TTC549 (cell line): Measurements from ENCODE around the gene PSD4.

Experiments used
- FAIRE-seq: peaks from 2 replicates; lab custom pipeline; 2012; peaks lifted over from hg19 to GRCh38; lab: Jason Lieb, UNC

PSD4 gene

DNA sequence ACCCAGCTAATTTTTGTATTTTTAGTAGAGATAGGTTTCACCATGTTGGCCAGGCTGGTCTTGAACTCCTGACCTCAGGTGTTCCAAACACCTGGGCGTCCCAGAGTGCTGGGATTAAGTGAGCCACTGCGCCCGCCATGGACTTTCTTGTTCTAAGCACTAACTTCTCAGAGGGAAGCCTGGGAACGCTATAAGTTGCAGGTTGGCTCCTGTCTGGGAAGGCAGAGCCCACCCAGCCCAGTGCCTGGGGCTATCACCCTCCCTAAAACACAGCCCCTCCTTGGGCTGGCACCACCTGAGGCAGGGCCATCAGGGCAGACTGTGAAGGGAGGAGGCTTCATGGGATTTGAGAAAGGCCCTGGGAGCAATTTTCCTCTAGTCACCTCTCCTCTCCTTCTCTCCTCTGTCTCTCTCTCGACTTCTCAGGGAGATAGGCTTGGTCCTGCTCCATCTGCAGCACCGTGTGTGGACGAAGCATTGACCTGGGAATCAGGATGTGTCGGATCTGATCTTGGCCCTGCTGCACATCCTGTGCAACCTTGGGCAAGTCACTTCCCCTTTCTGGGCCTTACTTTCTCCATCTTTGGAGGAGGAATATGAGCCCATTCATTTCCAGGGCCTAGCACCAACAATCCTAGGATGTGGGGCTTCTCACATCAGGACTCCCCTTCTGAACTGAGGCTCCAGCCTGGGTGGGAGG is 10.9 kb downstream of the PSD4 start:
- FAIRE-seq = no peak

DNA sequence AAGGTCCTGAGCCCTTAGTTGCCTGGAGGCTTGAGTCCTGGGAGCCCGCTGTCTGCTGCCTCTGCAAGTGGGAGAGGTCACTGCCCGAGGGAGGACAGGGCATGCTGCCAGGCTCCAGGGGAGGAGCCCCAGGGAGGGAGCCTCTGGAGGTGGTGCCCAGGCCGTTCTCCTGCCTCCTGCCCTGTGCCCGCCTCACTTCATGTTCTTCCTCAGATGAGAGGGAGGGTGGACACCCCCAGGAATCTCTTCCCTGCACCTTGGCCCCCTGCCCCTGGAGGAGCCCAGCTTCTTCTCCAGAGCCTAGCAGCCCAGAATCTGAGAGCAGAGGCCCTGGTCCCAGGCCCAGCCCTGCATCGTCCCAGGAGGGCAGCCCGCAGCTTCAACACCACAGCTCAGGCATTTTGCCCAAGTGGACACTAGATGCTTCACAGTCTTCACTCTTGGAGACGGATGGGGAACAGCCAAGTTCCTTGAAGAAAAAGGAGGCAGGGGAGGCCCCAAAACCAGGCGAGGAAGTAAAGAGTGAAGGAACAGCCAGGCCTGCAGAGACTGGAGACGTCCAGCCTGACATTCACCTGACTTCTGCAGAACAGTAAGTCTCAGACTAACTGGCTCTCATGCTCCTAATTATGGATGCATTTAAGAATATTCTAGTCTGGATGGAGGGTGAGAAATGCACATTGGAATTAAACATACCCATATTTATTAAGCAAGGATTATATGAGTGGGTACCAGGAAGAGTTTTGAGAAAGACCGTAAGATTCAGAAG is 12.1 kb downstream of the PSD4 start:
- FAIRE-seq = no peak

DNA sequence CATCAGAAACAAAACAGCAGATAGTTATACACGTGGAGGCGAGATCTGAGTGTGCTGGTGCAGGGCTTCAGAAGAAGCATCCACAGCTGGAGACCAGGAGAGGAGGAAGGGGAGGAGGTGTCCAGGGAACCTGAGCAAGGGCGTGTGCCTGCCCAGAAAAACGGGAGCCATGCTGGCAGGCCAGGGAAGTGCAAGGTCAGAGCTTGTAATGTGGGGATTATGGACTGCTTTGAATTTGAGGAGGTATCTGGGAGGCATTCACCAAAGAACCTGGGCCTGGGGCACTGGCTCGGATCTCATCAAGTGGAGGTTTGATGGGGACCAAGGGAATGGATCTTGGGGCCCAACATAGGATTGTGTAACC is 12.6 kb downstream of the PSD4 start:
- no peak for FAIRE-seq

DNA sequence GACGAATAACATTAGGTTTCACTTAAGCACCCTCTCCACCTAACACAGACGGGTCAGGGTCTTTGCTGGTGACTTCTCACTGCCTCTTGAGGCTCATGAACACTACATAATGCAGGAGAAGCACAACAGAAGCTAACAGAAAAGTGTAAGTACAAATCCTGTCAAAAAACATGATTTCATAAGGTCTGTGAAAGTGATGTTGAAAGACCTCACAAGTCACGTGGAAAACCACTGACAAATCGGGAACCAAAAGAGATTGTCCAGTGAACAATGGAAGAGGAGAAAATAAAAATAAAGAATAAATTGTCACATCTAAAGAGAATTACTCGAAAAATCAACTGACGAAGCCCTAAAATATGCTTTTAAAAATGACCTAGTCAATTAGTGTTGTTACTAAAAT is 14.0 kb downstream of the PSD4 start:
- no peak for FAIRE-seq

- no peak for FAIRE-seq
Measured at GRCh38 chr2:113190871-113191270, 17.1 kb downstream of the PSD4 start.

DNA sequence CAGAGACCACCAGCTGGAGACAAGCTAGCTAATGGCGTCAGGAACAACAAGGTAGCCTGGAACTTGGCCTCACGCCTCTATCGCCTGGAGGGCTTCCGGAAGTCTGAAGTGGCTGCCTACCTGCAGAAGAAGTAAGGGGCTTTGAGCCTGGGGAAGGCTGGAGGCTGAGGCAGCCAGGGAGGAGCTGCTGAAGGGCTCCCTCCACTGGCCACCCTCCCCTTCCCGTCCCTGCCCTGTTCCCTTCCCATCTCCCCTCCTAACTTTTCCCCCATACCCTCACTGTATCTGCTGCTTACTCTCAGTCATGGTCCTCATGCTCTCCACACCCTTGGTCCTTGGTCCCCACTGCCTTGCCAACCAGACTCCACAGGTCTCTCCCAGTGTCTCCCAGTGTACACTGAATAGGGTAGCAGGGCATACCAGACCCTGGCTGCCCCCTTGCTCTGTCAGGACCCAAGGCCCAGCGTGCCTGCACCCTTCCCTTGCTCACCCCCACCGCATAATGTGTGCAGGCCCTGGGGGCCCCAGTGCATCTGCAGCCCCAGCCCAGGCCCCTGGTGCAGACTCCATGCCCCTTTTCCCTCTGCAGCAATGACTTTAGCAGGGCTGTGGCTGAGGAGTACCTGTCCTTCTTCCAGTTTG is 18.8 kb downstream of the PSD4 start:
- FAIRE-seq = no peak

DNA sequence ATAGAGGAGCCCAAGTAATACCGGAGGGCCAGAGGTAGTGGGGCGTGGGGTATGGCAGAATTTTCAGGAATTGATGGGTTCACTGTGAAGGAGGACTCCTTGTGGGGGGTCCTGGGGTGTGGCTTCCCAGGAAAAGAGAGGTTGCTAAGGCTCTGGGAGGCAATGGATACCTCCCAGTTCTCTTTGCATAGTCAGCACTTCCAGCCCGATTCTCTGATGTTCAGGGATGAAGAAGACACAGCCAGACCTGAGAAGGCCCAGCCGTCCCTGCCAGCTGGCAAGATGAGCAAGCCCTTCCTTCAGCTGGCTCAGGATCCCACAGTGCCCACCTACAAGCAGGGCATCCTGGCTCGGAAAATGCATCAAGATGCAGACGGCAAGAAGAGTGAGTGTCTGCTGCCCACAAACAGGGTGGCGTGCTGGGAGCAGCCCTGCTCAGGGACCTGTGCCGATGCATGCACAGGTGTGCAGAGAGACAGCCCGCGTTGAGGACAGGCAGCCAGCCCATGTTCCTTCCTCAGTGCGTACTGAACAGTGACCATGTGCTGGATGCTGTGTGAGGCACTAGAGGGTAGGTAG is 22.2 kb downstream of the PSD4 start:
- no peak for FAIRE-seq

GRCh38 chr2:113196839-113197238 is 23.1 kb downstream of the PSD4 start:
- FAIRE-seq = no peak

DNA sequence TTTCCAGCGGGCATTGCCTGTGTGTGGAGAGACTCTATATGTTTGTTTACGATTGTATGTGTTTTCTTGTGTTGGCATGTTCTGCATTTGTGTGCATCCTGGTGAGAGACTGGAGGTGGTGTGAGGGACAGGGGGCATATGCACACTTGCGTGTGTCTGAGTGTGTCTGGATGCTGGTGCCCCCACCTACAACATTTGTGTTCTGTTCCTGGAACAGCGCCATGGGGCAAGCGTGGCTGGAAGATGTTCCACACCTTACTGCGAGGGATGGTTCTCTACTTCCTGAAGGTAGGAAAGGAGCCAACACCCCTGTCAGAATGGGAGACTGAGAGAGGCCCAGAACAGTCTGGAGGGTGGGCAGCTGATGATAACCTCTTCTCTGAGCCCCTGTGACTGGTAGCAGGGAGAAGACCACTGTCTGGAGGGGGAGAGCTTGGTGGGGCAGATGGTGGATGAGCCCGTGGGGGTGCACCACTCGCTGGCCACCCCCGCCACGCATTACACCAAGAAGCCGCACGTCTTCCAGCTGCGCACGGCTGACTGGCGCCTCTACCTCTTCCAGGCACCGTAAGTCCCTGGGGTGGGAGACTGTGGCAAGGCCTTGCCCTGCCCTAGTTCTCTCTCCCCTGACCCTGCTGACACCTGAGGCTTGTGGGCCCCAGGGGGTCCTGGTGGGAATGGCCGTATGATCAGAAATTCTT is 23.7 kb downstream of the PSD4 start:
- FAIRE-seq = no peak

- no peak for FAIRE-seq
Measured at GRCh38 chr2:113198048-113198789, 24.4 kb downstream of the PSD4 start.

DNA sequence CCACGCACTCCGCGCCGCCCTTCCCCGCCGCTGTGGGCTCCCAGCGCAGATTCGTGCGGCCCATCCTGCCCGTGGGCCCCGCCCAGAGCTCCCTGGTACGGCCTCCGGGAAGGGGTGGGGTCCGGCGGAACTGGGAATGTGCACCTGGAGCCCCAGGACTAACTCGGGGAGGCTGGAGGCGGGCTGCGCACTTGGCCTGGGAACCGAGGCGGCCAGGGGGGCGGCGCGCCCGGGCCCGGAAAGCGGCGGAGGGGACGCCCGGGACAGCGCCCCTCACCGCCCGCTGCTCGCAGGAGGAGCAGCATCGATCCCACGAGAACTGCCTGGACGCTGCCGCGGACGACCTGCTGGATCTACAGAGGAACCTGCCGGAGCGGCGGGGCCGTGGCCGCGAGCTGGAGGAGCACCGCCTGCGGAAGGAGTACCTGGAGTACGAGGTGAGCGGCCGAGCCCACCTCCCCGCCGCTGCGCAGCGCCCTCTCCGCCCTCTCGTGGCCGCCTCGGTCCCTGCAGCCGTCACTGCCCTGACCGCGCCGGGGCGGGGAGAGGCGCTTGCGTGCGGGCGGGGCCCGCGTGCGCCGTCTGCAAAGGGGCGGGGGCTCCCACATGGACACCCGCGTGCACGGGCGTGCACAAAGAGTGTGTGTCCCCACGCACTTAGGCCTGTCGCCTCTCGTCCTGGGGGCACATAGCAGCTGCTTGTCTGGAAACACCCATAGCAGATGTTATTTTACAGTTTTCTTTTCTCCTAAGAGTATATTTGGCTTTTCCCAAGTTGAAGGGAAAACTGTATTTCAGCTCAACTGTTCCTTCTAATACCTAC is 25.2 kb downstream of the PSD4 start:
- no peak for FAIRE-seq

DNA sequence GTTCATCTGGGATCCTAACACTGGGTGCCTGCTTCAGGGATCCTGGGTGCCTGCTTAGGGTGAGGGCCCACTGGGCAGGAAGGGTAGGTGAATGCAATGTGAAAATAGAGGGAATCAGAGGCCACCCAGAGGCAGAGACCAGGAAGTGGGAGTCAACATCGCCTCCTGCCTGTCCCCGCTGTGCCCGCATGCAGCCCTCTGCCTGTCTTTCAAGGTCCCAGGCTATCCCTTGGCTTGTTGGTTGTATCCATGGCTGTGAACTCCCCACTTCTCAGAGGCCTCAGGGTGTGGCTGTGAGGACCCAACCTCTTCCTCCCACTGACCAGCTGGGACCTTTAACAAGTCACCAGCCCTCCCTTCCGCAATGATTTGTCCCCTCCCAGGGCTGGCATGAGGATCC is 26.5 kb downstream of the PSD4 start:
- FAIRE-seq = no peak

DNA sequence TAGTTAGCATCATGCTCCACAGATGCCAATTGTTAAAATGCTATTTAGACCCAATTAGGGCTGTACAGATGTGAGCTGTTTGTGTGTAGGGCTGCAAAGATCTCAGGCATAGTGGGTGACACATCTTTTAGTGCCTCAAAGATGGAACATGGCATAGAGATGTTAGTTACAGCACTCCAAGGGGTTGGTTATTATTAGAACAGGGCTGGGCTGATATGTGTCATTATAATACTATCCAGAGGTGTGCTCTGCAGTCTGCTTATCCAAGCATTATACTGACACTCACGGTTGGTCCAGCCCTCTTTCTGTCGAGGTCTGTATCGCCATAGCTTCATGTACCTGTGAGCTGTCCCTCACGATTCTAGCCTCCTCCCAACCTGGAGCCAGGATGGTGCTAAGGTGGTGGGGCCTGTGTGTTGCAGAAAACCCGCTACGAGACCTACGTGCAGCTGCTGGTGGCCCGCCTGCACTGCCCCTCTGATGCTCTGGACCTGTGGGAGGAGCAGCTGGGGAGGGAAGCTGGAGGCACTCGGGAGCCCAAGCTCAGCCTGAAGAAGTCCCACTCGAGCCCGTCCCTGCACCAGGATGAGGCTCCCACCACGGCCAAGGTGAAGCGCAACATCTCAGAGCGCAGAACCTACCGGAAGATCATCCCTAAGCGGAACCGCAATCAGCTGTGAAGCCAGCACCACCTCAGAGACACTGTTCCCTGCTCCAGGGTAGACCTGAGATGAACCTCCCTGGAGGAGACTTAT is 27.1 kb downstream of the PSD4 start:
- FAIRE-seq = no peak

DNA sequence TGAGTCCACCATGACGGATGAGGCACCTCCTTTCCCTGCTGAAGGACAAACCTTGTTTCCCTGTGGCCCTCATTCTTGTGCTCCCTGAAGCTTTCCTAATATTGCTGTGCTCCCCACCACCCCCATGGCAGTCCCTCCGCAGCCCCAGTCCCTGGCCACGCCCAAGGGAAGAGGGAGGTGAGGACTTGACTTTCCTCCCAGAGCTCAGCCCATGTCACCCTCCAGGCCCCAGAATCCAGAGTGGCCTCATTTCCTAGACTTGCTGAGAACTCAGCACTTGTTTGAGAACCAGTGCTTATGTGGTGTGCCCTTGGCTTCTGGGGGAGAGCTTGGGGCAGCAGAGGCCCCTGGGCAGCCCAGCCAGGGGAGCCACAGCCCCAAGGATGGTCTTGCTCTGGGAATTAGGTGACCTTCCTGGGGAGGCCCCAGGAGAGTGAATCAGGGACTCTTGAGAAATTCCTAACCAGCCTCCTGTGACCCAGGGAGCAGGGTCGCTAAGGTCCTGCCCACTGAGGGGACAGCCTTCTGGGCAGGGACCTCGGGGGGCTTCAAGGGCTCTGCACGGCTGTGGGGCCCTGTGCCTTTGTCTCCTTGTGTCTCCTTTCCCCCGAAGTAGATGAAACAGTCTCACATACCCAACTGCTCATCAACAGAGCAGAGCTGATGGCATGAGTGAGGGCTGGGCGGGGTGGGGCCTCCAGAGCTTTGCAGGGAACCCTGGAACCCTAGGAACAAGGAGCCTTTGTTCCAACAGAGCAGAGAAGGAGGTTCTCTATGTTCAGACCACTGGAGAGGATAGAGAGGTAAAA is 27.9 kb downstream of the PSD4 start:
- FAIRE-seq = no peak

- FAIRE-seq = no peak
Measured at GRCh38 chr2:113202305-113203216, 28.8 kb downstream of the PSD4 start.

- FAIRE-seq = no peak
Measured at GRCh38 chr2:113203217-113203530, 29.4 kb downstream of the PSD4 start.

DNA sequence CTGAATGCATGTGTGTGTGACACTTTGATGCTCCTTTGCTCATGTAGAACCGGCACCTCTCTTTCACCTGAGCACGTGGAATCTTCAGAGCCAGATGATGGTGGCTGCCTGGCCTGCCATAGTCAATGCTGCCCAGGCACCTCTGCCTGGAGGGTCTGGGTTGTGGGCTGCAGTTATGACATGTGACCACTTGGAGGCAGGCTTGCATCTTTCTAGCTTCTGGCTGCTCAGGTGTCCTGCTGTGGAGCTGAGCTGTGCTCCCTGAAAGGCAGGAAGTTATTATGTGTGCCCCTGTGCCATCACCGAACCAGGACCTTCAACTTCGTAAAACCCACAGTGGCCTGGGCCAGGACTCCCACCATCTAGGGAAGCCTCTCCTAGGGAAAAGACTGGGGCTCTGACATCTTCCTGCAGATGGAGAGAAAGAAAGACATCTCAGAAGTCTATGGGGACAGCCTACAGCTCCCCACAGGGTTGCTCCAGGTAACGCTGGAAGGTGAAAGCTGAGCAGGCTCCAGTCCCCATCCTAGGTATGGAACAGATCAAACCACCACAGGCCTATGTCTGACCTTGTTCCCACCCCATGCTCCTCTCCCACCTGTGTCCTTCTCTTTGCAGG is 30.2 kb downstream of the PSD4 start:
- FAIRE-seq = no peak

- no peak for FAIRE-seq
Measured at GRCh38 chr2:113206251-113206650, 32.5 kb downstream of the PSD4 start.
